HTERT RPE-1 (cell line): ENCODE measurements around the gene VSTM1.
"Not testable (repeated sequence)": the region's sequence is repeated elsewhere in the genome, so short reads cannot be mapped to it uniquely, and the experiment has no call there.

Experiments
- in situ Hi-C: fragments of 300-500 bp; cut with MboI; formaldehyde crosslinking; loops from 4 replicates; pipeline ENCODE4 v1.14.3; 2020; ENCODE audit warnings: low sequenced_read_pairs

The VSTM1 gene, protein sequence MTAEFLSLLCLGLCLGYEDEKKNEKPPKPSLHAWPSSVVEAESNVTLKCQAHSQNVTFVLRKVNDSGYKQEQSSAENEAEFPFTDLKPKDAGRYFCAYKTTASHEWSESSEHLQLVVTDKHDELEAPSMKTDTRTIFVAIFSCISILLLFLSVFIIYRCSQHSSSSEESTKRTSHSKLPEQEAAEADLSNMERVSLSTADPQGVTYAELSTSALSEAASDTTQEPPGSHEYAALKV

DNA sequence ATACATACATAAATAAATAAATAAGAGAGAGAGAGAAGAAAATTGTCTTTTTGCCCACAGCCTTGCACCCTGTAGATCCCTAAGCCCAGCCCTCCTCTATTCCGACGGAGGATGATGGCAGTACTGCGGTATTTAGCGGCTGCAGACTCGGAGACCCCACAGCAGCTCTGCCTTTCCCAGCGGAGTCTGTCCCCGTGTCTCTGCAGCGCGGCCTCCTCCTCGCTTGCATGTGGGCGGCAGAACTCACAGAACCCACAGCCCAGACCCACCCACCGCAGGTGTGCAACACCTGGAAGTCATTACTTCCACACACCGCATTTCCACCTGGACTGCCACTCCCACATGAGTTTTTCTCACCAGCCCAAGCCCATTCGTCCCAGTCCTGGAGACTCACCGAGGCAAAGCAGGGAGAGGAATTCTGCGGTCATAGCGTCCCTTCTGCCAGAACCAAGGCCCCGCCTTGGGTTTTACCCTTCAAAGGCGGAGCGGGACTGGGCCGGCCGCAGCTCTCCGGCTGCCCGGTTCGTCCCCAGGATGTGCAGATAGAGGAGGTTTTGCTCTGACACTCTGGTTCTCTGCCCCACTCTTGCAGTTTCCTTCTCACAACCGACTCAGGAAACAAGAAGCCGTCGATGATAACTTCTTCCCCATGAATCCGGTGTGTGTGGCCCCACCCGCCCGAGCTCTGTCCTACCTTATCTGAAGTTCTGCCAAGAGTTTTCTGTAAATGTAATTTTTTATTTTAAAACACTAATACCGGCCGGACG lies at the start of gene VSTM1:
TSS of gene VSTM1 (minus strand) at position 548 of the 767 bp plus-strand sequence. CDS start at position 428, 120 bp downstream.
- in situ Hi-C loops = no loop called here

DNA sequence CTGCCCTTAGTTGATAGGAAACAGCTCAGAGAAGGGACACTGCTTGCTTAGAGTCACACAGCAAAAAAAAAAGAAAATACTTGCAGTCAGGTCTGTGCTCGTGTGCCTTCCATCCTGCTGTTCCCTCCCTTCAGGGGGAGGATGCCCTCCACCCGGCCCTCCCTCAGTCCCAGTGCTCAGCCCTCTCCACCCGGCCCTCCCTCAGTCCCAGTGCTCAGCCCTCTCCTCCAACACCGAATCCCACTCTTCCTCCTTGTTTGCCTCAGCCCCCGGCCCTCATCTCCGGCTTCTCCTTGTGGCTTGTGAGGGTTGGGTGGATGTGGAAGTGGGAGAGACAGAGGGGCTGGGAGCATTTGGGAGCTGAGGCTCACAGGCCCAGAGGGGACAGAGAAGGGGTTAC lies 46.0 kb upstream of the VSTM1 start:
- in situ Hi-C loops = no loop called here

DNA sequence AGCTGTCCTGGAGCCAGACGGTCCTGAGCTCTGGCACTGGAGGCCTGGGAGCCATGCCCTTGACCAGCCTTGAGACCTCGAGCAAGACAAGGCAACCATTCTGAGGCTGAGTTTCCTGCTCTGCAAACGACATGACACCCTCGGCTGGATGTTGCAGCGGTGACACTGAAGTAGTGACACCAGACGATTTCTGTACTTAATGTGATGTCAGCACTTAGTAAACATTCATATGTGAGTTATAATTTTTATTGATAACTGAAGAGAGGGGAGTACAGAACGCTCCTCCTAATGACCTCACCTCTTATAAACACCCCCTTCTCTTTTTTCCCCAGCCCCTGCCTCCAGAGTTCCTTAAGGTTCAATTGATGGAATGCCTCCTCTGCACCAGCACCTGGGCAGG lies 44.8 kb upstream of the VSTM1 start:
- in situ Hi-C loops = no loop called here

DNA sequence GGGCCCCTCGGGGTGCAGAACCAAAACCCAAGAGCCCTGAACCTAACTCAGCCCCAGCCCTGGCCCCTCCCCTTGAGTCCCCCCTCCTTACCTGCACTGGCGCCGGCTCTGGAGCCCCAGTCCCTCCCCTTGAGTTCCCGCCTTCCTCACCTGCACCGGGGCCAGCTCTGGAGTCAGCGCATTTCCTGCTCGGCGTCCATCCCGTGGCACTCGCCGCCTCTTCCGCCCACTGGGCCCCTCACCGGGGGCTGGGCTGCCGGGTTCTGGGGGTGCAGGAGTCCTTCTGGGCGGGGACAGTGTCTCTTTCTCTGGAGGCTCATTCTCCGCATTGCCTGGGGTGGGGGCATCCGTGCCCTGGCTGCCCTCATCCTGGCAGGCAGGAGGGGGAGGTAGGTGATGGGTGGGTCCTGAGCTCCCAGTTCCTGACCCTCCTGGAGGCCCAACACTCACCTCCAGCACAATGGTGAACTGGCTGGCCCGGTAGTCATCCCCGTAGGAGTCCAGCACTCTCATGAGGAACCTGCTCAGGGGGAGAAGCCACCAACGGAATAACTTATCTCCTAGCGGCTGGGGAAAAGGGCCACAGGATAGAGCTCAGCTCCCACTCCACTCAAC lies 44.3 kb upstream of the VSTM1 start:
- in situ Hi-C loops = no loop called here

DNA sequence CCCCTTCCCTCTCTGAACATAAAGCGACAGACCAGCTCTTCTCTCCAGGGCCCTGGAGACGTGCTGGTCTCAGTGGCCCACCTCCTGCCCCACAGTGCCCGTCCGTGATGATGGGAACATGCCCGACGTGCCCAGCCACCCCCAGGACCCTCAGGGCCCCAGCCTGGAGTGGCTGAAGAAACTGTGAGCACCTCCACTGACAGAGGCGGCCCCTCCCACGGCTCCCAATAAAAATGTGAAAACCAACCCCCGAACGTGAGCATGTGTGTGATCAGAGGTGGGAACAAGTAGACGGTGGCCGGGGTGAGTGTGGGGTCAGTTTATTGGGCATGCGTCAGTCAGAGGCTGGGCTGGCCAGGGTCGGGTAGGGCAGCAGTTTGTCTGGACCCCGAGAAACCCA lies 43.0 kb upstream of the VSTM1 start:
- in situ Hi-C loops = no loop called here

DNA sequence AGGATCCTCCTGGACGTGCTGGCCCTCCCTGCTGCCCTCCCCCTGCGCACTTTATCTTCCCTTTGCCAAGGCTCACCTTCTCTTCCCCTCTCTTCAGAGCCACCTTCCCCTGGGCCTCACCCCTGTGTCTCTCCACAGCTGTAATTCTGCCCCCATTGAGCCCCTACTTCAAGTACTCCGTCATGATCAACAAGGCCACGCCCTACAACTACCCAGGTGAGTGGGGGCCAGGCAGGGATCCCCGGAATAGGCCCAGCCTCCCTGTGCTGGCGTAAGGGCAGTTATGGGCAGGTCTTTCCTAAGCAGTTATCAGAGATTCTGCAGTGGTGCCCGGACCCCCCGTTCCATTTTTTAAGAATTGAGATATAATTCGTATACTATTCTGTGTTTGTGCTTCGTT lies 42.1 kb upstream of the VSTM1 start:
- in situ Hi-C loops = no loop called here

DNA sequence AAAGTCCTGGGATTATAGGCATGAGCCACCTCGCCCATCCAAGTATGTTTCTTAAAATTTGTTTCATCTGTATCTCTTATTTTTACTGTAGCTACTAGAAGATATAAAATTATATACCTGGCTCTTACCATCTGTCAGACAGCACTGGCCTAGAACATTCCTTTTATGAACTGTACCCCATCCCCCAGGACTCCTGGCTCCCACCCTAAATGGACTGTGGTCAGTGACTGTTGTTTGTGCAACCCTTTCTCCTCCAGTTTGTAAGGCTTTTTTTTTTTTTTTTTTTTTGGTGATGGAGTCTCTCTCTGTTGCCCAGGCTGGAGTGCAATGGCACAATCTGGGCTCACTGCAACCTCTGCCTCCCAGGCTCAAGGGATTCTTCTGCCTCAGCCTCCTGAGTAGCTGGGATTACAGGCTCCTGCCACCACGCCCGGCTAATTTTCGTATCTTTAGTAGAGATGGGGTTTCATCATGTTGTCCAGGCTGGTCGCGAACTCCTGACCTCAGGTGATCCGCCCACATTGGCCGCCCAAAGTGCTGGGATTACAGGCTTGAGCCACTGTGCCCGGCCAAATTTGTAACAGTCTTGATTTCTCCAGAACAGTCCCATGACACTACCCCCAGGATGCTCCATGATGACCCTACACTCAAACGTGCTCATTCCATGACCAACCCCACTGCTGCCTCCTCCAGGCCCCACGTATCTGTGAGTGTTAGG lies 41.5 kb upstream of the VSTM1 start:
- in situ Hi-C loops = no loop called here

DNA sequence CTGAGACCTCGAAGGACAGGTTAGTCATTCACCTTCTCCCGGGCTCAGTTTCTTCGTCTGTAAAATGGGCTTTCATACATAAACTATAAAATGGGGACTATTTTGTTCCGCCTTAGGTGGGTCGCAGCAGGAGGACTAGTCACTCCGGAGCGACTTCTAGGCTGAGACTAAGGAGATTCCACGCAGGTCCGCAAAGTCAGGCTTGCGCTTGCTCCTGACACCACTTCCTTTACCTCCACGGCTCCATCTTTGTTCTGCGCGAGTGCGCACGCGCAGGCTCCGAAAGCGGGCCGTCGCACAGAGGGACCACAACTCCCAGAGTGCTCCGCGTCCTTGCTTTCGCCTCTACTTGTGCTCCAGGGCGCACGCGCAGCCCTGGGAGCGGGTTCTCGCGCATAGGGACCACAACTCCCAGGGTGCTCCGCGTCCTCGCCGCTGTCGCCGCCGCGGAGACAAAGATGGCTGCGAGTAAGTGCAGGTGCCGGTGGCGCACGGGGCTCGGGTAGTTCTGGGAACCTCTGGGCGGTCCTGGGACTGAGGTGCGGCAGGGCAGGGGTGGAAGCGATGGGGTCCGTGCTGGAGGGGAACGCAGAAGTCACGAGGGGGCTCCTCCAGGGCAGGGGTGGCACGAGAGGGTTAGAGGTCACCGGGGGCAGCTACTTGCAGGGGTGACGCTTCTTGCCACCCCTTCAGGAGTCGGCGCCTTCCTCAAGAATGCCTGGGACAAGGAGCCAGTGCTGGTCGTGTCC lies 38.9 kb upstream of the VSTM1 start, which contains the start of gene NDUFA3:
TSS of gene NDUFA3 (plus strand) at position 435 of the 749 bp plus-strand sequence. CDS start at position 459, 24 bp downstream.
- in situ Hi-C loops = no loop called here

DNA sequence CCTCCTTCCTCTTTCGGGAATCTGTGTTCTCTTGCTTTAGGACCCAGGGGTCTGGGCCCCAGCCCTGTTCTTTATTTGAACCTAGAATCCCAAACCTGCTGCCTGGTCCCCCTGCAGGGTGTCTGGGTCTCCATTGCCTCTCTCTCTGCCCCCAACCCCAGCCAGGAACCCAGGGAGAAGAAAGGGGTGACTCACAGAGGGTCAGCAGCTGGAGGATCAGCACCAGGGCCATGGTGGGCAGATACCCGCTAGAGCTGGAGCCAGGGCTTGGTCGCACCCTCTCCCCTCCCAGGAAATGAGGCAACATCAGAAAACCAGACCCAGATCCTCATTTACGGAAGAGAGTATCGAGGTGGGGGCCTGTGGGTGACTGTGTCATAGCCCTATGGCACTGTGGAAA lies 36.9 kb upstream of the VSTM1 start, which contains the start of gene OSCAR:
TSS of gene OSCAR (minus strand) at position 243 of the 400 bp plus-strand sequence. CDS start at position 232, 11 bp downstream.
- in situ Hi-C loops = no loop called here

DNA sequence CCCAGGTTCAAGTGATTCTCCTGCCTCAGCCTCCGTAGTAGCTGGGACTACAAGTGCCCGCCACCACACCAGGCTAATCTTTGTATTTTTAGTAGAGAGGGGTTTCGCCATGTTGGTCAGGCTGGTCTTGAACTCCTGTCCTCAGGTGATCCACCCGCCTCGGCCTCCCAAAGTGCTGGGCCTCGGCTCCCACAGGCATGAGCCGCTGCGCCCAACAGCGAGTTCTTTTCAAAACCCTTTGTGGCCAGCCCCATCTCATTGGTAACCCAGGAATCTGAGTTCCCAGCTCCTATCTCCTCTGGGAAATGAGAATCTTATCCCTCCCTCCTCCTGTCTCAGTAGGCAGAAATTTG lies 36.2 kb upstream of the VSTM1 start:
- in situ Hi-C loops = not testable (repeated sequence)

DNA sequence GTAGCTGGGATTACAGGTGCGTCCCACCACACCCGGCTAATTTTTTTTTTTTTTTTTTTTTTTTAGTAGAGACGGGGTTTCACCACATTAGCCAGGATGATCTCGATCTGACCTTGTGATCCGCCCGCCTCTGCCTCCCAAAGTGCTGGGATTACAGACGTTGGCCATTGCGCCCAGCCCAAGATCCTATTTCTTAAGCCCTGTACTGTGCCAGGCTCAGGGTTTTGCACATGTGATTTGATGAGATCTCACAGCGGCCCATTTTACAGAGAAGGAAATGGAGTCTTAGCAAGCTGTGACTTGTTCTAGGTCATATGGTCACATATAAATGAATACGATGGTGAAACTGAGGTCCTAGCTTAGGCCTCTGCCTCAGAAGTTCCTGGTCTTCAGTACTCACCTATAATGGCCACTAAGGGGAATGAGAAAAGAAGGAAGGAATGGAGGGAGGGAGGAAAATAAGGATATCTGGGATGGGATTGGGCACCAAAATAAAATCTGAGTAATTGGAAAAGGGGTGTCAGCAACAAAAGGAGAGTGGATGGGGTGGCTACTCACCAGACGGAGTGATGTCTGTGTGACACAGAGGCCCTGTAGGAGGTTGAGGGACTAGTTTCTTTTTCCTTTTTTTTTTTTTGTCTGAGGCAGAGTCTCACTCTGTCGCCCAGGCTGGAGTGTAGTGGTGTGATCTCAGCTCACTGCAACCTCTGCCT lies 35.6 kb upstream of the VSTM1 start:
- in situ Hi-C loops = no loop called here

DNA sequence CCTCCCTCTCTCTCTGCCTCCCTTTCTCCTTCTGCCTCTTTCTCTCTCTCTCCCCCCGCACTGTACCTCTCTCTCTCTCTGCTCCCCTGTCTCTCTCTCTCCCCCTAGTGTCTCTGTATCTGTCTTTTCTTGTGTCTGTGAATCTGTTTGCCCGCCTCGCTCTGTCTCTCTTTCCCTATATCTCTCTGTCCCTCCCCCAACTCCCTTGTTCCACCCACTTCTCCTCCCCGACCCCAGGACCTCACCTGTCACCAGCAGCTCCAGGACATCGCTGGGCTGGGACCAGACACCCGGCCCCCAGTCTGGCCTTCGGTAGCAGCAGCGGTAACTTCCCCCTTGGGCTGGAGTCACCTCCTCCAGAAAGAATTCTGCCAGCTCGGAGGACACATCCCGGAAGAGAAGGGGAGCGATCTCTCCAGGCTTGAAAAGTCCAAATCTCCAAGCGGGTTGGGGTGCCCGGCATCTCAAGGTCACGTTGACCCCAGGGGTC lies 33.0 kb upstream of the VSTM1 start:
- in situ Hi-C loops = no loop called here

DNA sequence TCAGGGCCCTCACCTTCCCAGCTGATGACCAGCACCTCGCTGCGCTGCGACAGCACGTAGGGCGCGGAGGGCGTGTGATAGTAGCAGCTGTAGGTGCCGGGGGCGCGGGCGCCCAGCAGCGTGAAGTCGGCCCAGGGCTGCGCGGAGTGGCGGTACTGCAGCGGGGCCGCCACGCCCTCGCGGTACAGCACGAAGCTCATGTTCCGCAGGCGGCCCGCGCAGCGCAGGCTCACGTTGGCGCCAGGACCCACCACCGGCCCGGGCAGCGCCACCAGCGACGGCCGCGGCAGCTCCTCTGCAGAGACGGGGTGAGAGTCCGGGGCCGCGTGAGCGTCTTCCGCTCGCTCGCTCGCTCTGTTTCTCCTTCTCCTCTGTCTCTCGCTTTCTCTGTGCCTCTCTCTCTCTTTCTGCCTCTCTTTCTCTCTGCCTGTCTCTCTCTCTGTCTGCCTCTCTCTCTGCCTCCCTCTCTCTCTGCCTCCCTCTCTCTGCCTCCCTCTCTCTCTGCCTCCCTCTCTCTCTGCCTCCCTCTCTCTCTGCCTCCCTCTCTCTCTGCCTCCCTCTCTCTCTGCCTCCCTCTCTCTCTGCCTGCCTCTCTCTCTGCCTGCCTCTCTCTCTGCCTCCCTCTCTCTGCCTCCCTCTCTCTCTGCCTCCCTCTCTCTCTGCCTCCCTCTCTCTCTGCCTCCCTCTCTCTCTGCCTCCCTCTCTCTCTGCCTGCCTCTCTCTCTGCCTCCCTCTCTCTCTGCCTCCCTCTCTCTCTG lies 32.3 kb upstream of the VSTM1 start:
- in situ Hi-C loops = not testable (repeated sequence)

DNA sequence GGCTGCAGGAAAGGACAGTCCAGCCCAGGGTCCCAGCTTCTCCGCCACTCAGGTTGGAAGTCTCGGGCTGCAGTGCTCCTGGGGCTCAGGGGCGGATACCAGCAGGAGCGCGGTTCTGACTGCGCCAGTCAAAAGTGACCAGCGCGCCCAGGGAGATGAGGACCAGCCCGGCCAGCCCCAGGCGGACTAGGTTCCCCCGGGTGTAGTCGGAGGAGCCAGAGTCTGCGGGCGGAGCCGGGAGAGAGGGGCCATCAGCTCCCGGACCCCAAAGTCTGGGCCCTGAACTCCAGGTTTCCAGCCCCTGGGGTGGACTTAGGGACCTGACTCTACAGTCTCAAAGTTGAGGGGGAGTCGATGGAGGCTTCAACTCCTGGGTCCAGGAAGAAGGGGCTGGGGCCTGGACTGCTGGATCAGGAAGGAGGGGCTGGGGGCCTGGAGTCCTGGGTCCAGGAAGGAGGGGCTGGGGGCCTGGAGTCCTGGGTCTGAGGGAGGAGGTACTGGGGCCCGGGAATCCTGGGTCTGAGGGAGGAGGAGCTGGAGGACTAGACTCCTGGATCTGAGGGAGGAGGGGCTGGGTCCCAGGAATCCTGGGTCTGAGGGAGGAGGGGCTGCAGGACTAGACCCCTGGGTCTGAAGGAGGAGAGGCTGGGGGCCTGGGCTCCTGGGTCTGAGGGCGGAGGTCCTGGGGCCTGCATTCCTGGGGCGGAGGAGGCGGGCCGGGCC lies 31.6 kb upstream of the VSTM1 start:
- in situ Hi-C loops = no loop called here

DNA sequence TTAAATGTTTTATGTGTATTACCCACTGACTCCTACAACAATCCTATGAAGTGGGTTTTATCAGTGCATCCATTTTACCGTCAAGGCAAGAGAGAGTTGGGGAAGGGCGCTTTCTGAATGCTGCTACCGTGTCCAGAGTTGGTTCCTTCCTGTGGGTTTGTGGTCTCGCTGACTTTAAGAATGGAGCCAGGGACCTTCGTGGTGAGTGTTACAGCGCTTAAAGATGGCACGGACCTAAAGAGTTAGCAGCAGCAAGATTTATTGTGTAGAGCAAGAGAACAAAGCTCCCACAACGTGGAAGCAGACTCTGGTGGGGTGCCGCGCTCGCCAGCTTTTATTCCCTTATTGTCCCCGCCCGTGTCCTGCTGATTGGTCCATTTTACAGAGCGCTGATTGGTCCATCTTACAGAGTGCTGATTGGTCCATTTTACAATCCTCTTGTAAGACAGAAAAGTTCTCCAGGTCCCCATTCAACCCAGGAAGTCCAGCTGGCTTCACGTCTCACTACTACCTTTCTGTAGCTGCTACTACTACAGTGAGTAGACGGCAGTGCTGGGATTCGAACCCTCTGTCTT lies 30.8 kb upstream of the VSTM1 start:
- in situ Hi-C loops = no loop called here

DNA sequence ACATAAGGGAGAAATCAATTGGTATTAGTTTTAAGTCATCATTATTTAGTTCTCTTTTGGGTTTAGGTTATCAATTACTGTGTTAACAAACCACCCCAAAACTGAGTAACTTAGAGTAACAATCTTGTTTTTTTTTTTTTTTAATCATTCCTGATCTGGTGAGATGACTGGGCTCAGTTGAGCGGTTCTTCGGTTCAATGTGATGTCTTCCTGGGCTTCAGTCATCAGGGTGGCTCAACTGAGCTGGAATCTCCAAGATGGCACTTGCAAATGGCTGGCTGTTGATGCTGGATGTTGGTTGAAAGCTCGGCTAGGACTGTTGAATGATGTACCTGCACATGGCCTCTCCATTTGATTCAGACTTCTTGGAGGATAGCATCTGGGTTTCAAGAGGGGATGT lies 20.7 kb upstream of the VSTM1 start:
- in situ Hi-C loops = no loop called here

DNA sequence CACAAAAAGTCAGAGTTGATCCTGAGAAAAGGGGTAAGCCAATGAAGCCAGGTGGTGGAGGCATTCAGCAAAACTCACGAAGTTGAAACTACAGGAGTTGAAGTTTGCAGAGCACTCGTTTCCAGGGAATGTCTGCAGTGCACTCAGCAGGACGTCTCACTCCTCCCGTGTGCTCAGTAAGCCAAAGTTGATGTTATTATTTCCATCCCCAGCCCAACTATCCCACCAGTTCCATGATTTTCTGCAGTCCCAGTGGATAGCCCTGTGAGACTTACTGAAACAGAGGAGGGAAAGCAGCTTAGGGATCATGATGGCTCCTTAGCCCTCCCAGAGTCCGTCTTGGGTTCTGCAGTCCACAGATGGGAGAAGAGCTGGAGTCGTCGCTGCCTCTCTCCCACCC lies 17.3 kb upstream of the VSTM1 start, which contains the start of gene TARM1:
TSS of gene TARM1 (minus strand) at position 334 of the 400 bp plus-strand sequence. CDS start at position 309, 25 bp downstream.
- in situ Hi-C loops = no loop called here

DNA sequence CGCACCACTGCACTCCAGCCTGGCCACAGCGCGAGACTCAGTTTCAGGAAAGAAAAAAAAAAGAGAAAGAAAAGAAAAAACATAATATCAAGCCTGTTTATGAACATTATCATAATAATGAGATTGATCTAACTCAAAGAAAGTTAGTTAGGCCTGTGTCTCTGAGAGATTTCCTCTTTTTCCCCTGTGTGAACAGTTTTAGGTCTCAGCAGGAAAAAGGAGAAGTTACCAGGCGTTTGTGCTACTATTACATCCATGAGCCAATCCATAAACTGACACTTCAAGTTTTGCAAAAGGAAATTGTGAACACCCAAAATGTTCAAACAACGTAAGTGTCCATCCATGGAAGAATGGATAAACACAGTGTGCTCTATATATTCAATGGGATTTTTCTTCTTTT lies 13.6 kb upstream of the VSTM1 start:
- in situ Hi-C loops = no loop called here
